HG02678 (cell line): ENCODE data around the gene CNPY3.

Experiments used
- ATAC-seq: cut with Tn5 transposase; IDR thresholded peaks from one replicate; pipeline ENCODE4 v1.9.1; 2021; ENCODE audit warnings: mild to moderate bottlenecking, moderate library complexity; ENCODE audit not compliant: unreplicated experiment

Gene CNPY3

DNA sequence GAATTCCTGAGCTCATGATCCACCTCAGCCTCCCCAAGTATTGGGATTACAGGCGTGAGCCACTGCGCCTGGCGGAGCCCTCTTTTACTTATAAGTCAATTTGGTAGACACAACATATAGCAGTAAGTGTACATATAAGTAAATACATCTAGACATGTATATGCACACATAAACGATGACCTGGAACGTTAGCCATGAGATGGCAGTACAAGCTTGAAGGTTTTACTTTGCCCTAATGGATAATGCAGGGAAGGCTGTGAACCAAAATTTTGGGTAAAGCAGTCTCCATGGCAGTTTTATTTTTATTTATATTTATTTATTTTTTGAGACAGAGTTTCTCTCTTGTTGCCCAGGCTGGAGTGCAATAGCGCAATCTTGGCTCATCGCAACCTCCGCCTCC, 28.8 kb downstream of the CNPY3 start:
- no peak for ATAC-seq

- no peak for ATAC-seq
Measured at GRCh38 chr6:42959917-42960242, 30.6 kb downstream of the CNPY3 start.

- ATAC-seq = peak; percentile 66
Measured at GRCh38 chr6:42960243-42961019, 31.2 kb downstream of the CNPY3 start, which contains the start of gene GNMT. TSS of gene GNMT (plus strand) at chr6:42960754. CDS start at chr6:42960768, 14 bp downstream.

DNA sequence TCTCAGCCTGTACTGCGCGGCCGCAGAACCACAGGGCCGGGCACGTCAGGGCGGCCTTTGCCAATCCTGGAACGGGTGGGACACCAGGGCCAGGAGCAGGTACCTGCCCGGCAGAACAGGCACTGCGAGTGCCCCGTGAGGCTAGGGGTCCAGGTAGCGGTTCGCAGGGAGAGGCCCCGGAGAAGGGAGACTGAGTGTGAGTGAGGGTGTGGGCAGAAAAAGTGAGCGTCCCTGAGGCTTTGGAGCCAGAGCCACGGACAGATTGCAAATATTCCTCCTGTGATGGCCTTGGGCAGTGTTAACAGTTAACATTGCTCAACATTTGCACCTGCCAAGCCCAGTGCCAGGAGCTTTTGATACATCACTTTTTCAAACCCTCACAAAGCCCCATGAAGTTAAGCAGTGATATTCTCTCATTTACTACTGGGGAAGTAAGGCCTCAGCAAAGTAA, 31.8 kb downstream of the CNPY3 start:
- ATAC-seq = no peak

DNA sequence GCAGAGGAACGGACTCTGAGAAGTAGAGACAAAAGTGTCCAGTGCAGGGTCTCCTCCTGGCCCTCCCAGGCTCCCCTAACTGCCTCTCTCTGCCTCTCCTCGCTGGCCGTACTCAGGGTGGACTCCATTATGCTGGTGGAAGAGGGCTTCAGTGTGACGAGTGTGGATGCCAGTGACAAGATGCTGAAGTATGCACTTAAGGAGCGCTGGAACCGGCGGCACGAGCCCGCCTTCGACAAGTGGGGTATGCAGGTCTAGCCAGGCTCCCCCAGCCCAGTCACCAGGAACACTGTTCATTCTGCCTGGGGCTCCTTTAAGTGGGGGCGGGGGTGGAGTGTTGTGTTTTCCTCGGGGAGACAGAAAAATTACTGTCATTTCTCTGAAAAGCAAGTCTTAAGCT, 32.8 kb downstream of the CNPY3 start:
- no peak for ATAC-seq

GRCh38 chr6:42962502-42963178, 33.4 kb downstream of the CNPY3 start:
- ATAC-seq = no peak

GRCh38 chr6:42963179-42963854, 34.0 kb downstream of the CNPY3 start:
- no peak for ATAC-seq

DNA sequence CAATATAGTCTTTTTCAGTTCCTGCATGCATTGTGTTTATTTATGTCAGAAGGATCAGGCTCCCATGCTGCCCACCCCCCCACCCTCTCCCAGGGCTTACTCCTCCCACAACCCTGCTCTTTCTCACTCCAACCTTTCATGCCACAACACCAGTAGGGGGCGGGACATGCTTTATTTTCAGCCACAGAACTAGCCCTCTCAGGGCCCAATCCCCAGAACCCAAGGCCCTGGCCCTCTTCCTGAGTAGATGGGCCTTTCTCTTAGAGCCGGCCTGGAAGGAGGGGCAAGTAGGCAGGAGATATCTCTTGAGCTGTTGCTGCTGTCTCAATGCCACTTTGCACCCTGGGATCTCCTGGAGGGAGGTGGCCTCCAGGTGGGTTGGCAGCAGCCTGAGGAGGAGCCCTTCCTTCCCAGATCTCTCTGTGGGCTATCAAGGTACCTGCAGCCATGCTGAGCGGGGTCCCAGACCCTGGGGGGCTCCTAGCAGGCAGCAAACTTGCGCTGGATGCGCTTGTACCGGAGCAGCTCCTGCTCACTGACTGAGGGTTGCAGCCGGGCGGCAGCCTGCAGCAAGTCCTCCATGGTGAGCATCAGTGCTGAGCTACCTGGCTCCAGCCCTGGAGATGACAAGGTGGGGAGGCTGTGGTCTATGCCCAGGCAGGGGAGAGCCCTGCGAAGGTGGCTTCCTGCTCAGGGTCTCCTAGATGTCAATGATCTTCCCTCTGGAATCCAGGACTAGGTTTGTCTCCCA, 34.8 kb downstream of the CNPY3 start:
- ATAC-seq = no peak

GRCh38 chr6:42966571-42966970, 37.3 kb downstream of the CNPY3 start:
- no peak for ATAC-seq

DNA sequence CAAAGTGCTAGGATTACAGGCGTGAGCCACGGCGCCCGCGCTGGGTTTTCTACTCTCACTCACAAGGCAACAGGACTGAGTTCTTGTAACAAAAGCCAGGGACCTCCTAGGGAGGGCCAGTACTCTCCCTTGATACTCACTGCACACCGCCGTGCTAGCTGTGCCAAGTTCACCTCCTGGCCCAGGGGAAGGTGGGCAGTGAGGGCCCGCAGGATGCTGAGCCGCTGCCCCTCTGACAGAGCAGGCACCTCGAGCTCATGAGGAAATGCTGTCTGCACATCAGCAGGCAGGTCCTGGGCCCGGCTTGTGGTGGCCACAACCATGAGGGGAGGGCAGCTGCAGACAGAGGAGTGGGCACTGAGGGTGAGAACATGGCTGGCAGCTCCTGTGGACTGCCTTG, 37.9 kb downstream of the CNPY3 start:
- ATAC-seq = no peak

DNA sequence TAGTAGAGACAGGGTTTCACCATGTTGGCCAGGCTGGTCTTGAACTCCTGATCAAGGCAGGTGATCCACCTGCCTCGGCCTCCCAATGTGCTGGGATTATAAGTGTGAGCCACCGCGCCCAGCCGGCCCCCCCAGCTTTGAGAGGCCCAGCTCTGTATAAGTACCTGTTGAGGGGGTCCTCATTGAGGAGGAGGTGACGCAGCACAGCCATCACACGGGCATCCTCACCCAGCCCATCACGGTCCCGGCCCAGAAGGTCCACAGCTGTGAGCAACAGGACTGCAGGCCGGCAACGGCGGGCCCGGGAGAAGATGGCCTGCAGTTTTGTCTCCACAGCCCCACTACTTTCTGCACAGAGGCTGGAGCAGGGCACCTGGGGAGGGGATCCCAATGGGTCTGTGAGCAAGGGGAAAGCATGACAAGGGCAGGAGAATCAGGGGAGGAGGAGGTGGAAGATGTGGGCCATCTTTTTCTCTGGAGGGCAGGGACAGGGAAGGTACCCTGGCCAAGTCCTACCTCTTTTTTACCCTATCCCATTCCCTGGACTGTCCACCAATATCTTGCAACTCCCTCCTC, 38.9 kb downstream of the CNPY3 start:
- no peak for ATAC-seq

GRCh38 chr6:42968783-42969182, 39.5 kb downstream of the CNPY3 start:
- no peak for ATAC-seq

- ATAC-seq = no peak
Measured at GRCh38 chr6:42969431-42969830, 40.2 kb downstream of the CNPY3 start.

DNA sequence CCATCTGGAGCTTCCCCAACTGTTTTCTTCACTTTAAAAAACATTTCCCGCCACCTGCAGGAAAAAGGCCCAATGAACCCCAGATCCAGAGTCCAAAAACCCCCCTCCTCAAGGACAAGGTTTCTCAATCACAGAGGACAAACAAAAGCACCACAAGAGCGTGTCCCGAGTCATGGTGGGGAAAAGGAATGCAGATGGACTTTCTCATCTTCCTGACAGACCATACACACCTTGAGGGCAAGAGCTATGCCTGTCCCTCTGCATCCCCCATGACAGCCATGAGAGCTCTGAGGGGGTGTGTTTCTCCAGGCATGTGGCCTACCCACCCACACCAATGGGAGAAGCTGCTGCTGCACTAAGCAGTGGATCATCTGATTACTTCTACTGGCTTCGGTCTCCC, 40.7 kb downstream of the CNPY3 start:
- ATAC-seq = no peak

- no peak for ATAC-seq
Measured at GRCh38 chr6:42970871-42971612, 41.8 kb downstream of the CNPY3 start.

DNA sequence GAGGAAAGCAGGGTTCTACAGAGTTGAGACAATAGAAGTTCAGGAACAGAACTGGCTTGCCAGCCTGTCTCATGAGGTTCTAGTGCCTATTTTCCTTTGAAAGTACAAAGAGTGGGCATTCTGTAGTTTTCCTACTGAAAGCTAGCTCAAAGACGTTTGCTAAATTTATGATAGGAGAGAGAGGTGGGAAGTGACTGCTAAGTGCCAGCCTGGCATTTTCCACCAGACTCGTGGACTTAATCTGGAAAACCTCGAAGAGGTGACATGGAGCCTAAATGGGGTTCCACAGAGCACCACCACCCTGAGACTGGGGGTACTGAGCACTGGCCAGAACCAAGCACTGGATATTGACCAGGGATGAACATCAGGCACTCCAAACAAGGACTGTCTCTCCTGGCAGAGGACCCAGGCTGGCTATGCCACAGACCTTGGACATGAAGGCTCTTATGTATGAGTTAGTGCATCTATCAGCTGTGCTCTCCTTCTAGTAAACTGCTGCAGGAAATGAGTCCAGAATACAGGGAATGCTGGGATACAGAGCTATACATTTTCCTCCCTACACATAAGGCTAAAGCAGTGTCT, 42.6 kb downstream of the CNPY3 start:
- ATAC-seq = no peak

DNA sequence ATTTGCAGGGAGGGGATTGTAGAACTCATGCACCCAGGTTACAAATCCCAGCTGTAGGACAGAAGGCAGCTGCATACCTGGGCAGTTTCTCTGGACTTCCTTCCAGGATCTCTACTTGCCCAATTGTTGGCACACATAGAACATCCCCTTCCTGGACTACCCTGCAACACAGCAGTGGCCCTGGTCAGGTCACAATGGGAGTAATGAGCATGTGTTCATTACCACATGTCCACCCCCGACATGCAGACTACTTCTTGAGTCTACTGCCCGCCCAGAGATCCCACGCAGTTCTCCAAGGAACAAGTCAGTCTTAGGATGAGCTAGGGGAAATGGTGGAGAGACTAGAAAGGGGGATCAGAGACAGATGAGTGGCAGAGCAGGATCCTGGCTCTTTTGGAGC, 44.6 kb downstream of the CNPY3 start:
- ATAC-seq = no peak

GRCh38 chr6:42974919-42975505, 45.7 kb downstream of the CNPY3 start:
- ATAC-seq = no peak

- no peak for ATAC-seq
Measured at GRCh38 chr6:42978487-42978838, 49.2 kb downstream of the CNPY3 start.
